Neural progenitor cell (in vitro differentiated cells): Measurements from ENCODE around the gene MEPCE. TPM values are rescaled to one million over a fixed set of nuclear protein-coding genes. Genes with fewer than 3 reads are reported as not detected.

Source experiments
- DNase-seq: peaks from one replicate; pipeline ENCODE4 v3.0.0-alpha.2; 2016; ENCODE audit warnings: low spot score
- H2AFZ ChIP-seq: fragments of 200-600 bp; sonication (generic); replicated peaks from 2 replicates; pipeline ENCODE4 v1.6.1; 2016; ENCODE audit warnings: antibody characterized with exemption
- H3F3A ChIP-seq: fragments of 200-600 bp; sonication (generic); 2 replicates; pipeline ENCODE4 v1.6.1; 2016; ENCODE audit warnings: antibody characterized with exemption, low read depth
- H3K27ac ChIP-seq: fragments of 200-600 bp; sonication (generic); 2 replicates; pipeline ENCODE4 v1.5.1; 2016; ENCODE audit warnings: mild to moderate bottlenecking
- H3K27me3 ChIP-seq: fragments of 200-600 bp; sonication (generic); 2 replicates; pipeline ENCODE4 v1.6.1; 2016; ENCODE audit warnings: mild to moderate bottlenecking, moderate library complexity
- H3K36me3 ChIP-seq: fragments of 200-600 bp; sonication (generic); 2 replicates; pipeline ENCODE4 v1.5.1; 2016
- H3K4me1 ChIP-seq: fragments of 200-600 bp; sonication (generic); 2 replicates; pipeline ENCODE4 v1.6.1; 2016; ENCODE audit warnings: mixed run types
- H3K4me2 ChIP-seq: fragments of 200-600 bp; sonication (generic); 2 replicates; pipeline ENCODE4 v1.6.1; 2016
- H3K4me3 ChIP-seq: fragments of 200-600 bp; sonication (generic); 2 replicates; pipeline ENCODE4 v1.5.1; 2016
- H3K79me2 ChIP-seq: fragments of 200-600 bp; sonication (generic); 2 replicates; pipeline ENCODE4 v1.6.1; 2016; ENCODE audit warnings: low read depth
- H3K9ac ChIP-seq: fragments of 200-600 bp; sonication (generic); 2 replicates; pipeline ENCODE4 v1.6.1; 2016
- H3K9me3 ChIP-seq: fragments of 200-600 bp; sonication (generic); 2 replicates; pipeline ENCODE4 v1.5.1; 2016; ENCODE audit warnings: low read depth
- H4K20me1 ChIP-seq: fragments of 200-600 bp; sonication (generic); 2 replicates; pipeline ENCODE4 v1.6.1; 2016; ENCODE audit warnings: low read depth
- H3K27ac Mint-ChIP-seq: 3 replicates; pipeline ENCODE4 v1.8.0; 2021; ENCODE audit warnings: mixed read lengths
- H3K27me3 Mint-ChIP-seq: 2 replicates; pipeline ENCODE4 v1.8.0; 2022; ENCODE audit warnings: low read depth, mild to moderate bottlenecking, inconsistent platforms, moderate library complexity, mixed read lengths; ENCODE audit not compliant: insufficient read depth
- H3K36me3 Mint-ChIP-seq: 3 replicates; pipeline ENCODE4 v1.8.0; 2021; ENCODE audit warnings: mixed read lengths
- H3K4me1 Mint-ChIP-seq: 3 replicates; pipeline ENCODE4 v1.8.0; 2021; ENCODE audit warnings: mixed read lengths
- H3K4me3 Mint-ChIP-seq: 3 replicates; pipeline ENCODE4 v1.8.0; 2021; ENCODE audit warnings: mild to moderate bottlenecking, moderate library complexity, mixed read lengths
- H3K9me3 Mint-ChIP-seq: 3 replicates; pipeline ENCODE4 v1.8.0; 2020; ENCODE audit warnings: mixed read lengths
- EZH2 ChIP-seq: fragments of 200-600 bp; sonication (generic); IDR thresholded peaks from 2 replicates; pipeline ENCODE4 v1.6.1; 2017; ENCODE audit warnings: antibody characterized with exemption, mild to moderate bottlenecking, moderate library complexity
- EZH2phosphoT487 ChIP-seq: fragments of 200-600 bp; sonication (generic); IDR thresholded peaks from 2 replicates; pipeline ENCODE4 v1.6.1; 2017; ENCODE audit warnings: antibody characterized with exemption
- total RNA-seq: library from RNA; depleted of rRNA; stranded (reverse); fragments of >200 nt; gene quantifications from 2 replicates; pipeline ENCODE4 v1.2.3, GENCODE V29; 2015; ENCODE audit warnings: low replicate concordance
- TF ChIP-seq, protein P1 (sequence below): fragments of 200-600 bp; sonication (generic); IDR thresholded peaks from 2 replicates; pipeline ENCODE4 v1.5.1; 2017; ENCODE audit warnings: antibody characterized with exemption, mild to moderate bottlenecking

The MEPCE gene
- total RNA-seq, 1 donor from 2014 or later = 16.4 TPM

DNA sequence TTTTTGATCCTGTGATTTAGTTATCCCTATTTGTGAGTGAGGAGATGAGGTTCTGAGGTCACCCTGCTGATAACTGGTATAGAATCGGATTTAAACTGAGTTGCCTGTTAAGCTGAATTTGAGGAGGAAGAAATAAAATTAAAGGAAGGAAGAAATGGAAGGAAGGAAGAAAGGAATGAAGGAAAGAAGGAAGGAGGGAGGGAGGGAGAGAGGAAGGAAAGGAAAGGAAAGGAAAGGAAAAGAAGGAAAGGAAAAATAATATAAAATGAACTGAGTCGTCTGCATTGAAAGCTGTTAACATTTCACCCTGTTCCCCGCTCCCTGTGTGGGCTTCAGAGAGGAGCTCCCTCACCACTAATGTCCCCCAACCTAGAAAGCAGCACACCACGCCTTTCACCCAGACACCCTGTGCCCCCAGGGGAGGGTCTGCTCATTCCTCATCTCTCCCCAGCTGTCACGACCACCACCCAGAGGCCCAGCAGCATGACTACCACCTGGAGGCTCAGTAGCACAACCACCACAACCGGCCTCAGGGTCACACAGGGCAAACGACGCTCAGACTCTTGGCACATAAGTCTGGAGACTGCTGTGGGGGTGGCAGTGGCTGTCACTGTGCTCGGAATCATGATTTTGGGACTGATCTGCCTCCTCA, 40.1 kb upstream of the MEPCE start:
- Histone ChIP-seq H2AFZ (no peak overlapping the region), H4K20me1 (no peaks in the 10 kb centered on the region), H3K36me3 (no peaks in the 10 kb centered on the region), H3K9me3 (no peaks in the 10 kb centered on the region), H3K4me1 (peaks cover 12% of the 10 kb centered on the region), H3K27me3 (no peaks in the 10 kb centered on the region), H3K9ac (no peak overlapping the region), H3K4me2 (no peak overlapping the region), H3K79me2 (no peaks in the 10 kb centered on the region), H3K27ac (no peak overlapping the region), H3K4me3 (no peak overlapping the region), H3F3A (no peaks in the 10 kb centered on the region)
- Mint-ChIP-seq H3K9me3 (no peaks in the 10 kb centered on the region), H3K27ac (peak overlapping the region; percentile 6), H3K36me3 (no peaks in the 10 kb centered on the region), H3K27me3 (no peaks in the 10 kb centered on the region), H3K4me3 (no peak overlapping the region), H3K4me1 (peaks cover 16% of the 10 kb centered on the region)
- no peak for DNase-seq
- TF ChIP-seq, protein P1, sequence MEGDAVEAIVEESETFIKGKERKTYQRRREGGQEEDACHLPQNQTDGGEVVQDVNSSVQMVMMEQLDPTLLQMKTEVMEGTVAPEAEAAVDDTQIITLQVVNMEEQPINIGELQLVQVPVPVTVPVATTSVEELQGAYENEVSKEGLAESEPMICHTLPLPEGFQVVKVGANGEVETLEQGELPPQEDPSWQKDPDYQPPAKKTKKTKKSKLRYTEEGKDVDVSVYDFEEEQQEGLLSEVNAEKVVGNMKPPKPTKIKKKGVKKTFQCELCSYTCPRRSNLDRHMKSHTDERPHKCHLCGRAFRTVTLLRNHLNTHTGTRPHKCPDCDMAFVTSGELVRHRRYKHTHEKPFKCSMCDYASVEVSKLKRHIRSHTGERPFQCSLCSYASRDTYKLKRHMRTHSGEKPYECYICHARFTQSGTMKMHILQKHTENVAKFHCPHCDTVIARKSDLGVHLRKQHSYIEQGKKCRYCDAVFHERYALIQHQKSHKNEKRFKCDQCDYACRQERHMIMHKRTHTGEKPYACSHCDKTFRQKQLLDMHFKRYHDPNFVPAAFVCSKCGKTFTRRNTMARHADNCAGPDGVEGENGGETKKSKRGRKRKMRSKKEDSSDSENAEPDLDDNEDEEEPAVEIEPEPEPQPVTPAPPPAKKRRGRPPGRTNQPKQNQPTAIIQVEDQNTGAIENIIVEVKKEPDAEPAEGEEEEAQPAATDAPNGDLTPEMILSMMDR = no peak
- no peak for TF ChIP-seq EZH2phosphoT487
- TF ChIP-seq EZH2 = no peak

DNA sequence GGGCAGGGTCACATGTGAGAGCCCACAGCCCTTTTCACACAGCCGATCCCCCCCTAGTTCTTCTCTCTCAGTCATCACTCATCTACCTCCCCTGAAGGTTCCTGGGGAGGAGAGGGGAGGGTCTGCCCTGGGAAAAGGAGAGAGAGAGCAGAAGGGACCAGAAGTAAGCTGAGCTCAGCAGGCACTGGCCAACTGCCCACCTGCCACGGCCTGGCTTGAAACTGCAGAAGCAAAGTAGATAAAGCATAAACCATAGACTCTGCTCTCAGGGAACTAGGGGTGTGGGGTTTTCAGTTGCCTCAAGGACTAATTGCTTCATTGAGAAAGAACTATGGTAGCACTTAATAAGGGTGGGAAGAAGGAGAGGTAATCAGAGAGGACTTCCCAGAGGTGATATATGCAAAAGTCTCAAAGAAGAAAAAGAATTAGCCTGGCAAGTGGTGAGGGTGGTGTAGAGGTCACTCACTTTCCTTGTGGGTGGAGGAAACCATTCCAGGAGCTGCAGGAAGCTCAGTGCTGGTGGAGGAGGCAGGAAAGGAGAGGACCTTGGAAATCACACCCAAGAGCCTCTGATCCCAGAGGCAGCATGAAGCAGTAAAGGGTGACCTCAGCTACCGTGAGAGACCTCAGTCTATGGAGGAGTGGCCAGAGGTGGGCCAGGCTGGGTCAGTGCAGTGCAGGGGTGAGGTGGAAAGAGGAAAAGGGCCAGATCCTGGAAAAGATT, 39.2 kb upstream of the MEPCE start:
- Histone ChIP-seq H3K9ac (no peak overlapping the region), H3K36me3 (no peaks in the 10 kb centered on the region), H3F3A (peaks cover 6% of the 10 kb centered on the region), H3K9me3 (no peaks in the 10 kb centered on the region), H3K27me3 (no peaks in the 10 kb centered on the region), H3K4me1 (peaks cover 17% of the 10 kb centered on the region), H3K27ac (no peak overlapping the region), H3K4me2 (no peak overlapping the region), H2AFZ (no peak overlapping the region), H3K4me3 (no peak overlapping the region), H3K79me2 (no peaks in the 10 kb centered on the region), H4K20me1 (no peaks in the 10 kb centered on the region)
- peak overlapping the region; percentile 61 for H3K27ac Mint-ChIP-seq
- H3K9me3 Mint-ChIP-seq = no peaks in the 10 kb centered on the region
- H3K4me3 Mint-ChIP-seq = no peak overlapping the region
- no peaks in the 10 kb centered on the region for H3K27me3 Mint-ChIP-seq
- no peak for DNase-seq
- TF ChIP-seq, protein P1 = no peak
- TF ChIP-seq EZH2phosphoT487 (no peak), EZH2 (no peak)
- H3K4me1 Mint-ChIP-seq = peaks cover 16% of the 10 kb centered on the region
- H3K36me3 Mint-ChIP-seq = no peaks in the 10 kb centered on the region

GRCh38 chr7:100393233-100393905, 36.3 kb upstream of the MEPCE start:
- H3K4me3 Mint-ChIP-seq = no peak overlapping the region
- no peaks in the 10 kb centered on the region for H3K27me3 Mint-ChIP-seq

More at GRCh38 chr7:100393233-100393905, 36.3 kb upstream of the MEPCE start:
- no peak for DNase-seq
- H3F3A ChIP-seq = peaks cover 6% of the 10 kb centered on the region
- H3K4me3 ChIP-seq = no peak overlapping the region
- H3K36me3 Mint-ChIP-seq = no peaks in the 10 kb centered on the region
- H3K9me3 Mint-ChIP-seq = no peaks in the 10 kb centered on the region
- no peaks in the 10 kb centered on the region for H4K20me1 ChIP-seq
- peaks cover 18% of the 10 kb centered on the region for H3K4me1 ChIP-seq
- H3K36me3 ChIP-seq = no peaks in the 10 kb centered on the region
- no peak overlapping the region for H3K4me2 ChIP-seq
- no peak overlapping the region for H3K27ac Mint-ChIP-seq
- H3K79me2 ChIP-seq = no peaks in the 10 kb centered on the region
- TF ChIP-seq EZH2phosphoT487 (no peak), EZH2 (no peak)
- TF ChIP-seq, protein P1 = no peak
- H3K27ac ChIP-seq = no peak overlapping the region
- H3K9ac ChIP-seq = no peak overlapping the region
- H3K27me3 ChIP-seq = no peaks in the 10 kb centered on the region
- H3K4me1 Mint-ChIP-seq = peaks cover 20% of the 10 kb centered on the region
- H2AFZ ChIP-seq = no peak overlapping the region
- H3K9me3 ChIP-seq = no peaks in the 10 kb centered on the region
